Loucy (cell line): ENCODE measurements around the gene NBL1.

ENCODE experiments used
- H2AFZ ChIP-seq: fragments of 200-600 bp; sonication (generic); 2 replicates; pipeline ENCODE4 v1.6.0; 2016; ENCODE audit warnings: antibody characterized with exemption, mild to moderate bottlenecking, low read length, moderate library complexity
- H3F3A ChIP-seq: fragments of 200-600 bp; 2 replicates; pipeline ENCODE4 v1.6.0; 2016; ENCODE audit warnings: antibody characterized with exemption, low read depth, mild to moderate bottlenecking
- H3K27me3 ChIP-seq: fragments of 200-600 bp; sonication (generic); 2 replicates; pipeline ENCODE4 v1.6.1; 2014; ENCODE audit warnings: low read length, mild to moderate bottlenecking; ENCODE audit not compliant: insufficient read depth, poor library complexity, severe bottlenecking
- H3K36me3 ChIP-seq: fragments of 200-600 bp; sonication (generic); 2 replicates; pipeline ENCODE4 v1.6.1; 2016; ENCODE audit warnings: low read length; ENCODE audit not compliant: insufficient read depth
- H3K4me1 ChIP-seq: fragments of 200-600 bp; sonication (generic); 2 replicates; pipeline ENCODE4 v1.5.1; 2014; ENCODE audit warnings: low read length, mild to moderate bottlenecking; ENCODE audit not compliant: insufficient read depth, poor library complexity, severe bottlenecking
- H3K4me2 ChIP-seq: fragments of 200-600 bp; sonication (generic); 2 replicates; pipeline ENCODE4 v1.6.0; 2014; ENCODE audit warnings: antibody characterized with exemption, low read length, low read depth, mild to moderate bottlenecking; ENCODE audit not compliant: poor library complexity, severe bottlenecking
- H3K4me3 ChIP-seq: fragments of 200-600 bp; sonication (generic); 2 replicates; pipeline ENCODE4 v1.5.1; 2014; ENCODE audit warnings: low read length, mild to moderate bottlenecking, mixed read lengths; ENCODE audit not compliant: poor library complexity, severe bottlenecking
- H3K79me2 ChIP-seq: fragments of 200-600 bp; sonication (generic); 2 replicates; pipeline ENCODE4 v1.6.1; 2014; ENCODE audit warnings: low read length; ENCODE audit not compliant: insufficient read depth
- H3K9ac ChIP-seq: fragments of 200-600 bp; sonication (generic); 2 replicates; pipeline ENCODE4 v1.6.0; 2014; ENCODE audit warnings: mild to moderate bottlenecking, low read depth, low read length, moderate library complexity; ENCODE audit not compliant: poor library complexity, severe bottlenecking
- H3K9me2 ChIP-seq: fragments of 200-600 bp; sonication (generic); replicated peaks from 2 replicates; pipeline ENCODE4 v1.6.1; 2016; ENCODE audit warnings: low read depth, low read length, mixed read lengths
- H3K9me3 ChIP-seq: fragments of 200-600 bp; sonication (generic); 2 replicates; pipeline ENCODE4 v1.6.1; 2014; ENCODE audit warnings: mild to moderate bottlenecking, antibody characterized with exemption, low read length, low read depth; ENCODE audit not compliant: insufficient read depth
- H4K20me1 ChIP-seq: fragments of 200-600 bp; sonication (generic); 2 replicates; pipeline ENCODE4 v1.6.0; 2014; ENCODE audit warnings: antibody characterized with exemption, low read length, mild to moderate bottlenecking; ENCODE audit not compliant: insufficient read depth, poor library complexity, severe bottlenecking
- EZH2phosphoT487 ChIP-seq: fragments of 200-600 bp; IDR thresholded peaks from 2 replicates; pipeline ENCODE4 v1.6.1; 2018; ENCODE audit warnings: antibody characterized with exemption, mild to moderate bottlenecking, moderate library complexity, borderline replicate concordance
- TF ChIP-seq, protein P1 (sequence below): fragments of 200-600 bp; sonication (generic); conservative IDR thresholded peaks from 2 replicates; pipeline ENCODE4 v1.5.1; 2014; ENCODE audit warnings: mild to moderate bottlenecking, antibody characterized with exemption, low read length

Gene NBL1

DNA sequence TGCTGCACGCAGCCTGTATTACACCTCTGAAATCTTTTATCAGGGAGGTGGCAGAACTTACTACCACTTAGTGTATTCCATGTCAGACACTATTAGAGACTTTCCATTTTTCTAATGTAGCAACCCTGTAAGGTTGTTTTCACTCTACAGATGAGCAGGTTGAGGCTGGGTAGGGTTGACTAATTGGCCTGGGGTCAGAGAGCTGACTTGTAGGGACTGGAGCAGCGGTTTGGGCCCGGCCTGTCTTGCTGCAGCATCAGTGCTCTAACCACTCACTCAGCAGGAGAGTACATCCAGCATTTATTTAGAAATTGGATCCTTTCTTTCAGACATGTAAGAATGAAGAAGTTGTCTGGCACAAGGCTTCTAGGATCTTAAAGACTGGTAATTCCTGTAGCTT is 25.7 kb upstream of the NBL1 start:
- no peaks in the 10 kb centered on the region for H3F3A ChIP-seq
- no peaks in the 10 kb centered on the region for H3K9me2 ChIP-seq
- H3K4me1 ChIP-seq = peaks cover 4% of the 10 kb centered on the region
- no peaks in the 10 kb centered on the region for H3K27me3 ChIP-seq
- no peak overlapping the region for H3K4me3 ChIP-seq
- H3K4me2 ChIP-seq = no peak overlapping the region
- peaks cover 2% of the 10 kb centered on the region; the same call in 1 of the 2 replicates for H3K36me3 ChIP-seq
- no peak overlapping the region for H2AFZ ChIP-seq
- H3K9ac ChIP-seq = no peak overlapping the region
- H3K79me2 ChIP-seq = no peaks in the 10 kb centered on the region
- no peaks in the 10 kb centered on the region for H3K9me3 ChIP-seq
- TF ChIP-seq, protein P1, sequence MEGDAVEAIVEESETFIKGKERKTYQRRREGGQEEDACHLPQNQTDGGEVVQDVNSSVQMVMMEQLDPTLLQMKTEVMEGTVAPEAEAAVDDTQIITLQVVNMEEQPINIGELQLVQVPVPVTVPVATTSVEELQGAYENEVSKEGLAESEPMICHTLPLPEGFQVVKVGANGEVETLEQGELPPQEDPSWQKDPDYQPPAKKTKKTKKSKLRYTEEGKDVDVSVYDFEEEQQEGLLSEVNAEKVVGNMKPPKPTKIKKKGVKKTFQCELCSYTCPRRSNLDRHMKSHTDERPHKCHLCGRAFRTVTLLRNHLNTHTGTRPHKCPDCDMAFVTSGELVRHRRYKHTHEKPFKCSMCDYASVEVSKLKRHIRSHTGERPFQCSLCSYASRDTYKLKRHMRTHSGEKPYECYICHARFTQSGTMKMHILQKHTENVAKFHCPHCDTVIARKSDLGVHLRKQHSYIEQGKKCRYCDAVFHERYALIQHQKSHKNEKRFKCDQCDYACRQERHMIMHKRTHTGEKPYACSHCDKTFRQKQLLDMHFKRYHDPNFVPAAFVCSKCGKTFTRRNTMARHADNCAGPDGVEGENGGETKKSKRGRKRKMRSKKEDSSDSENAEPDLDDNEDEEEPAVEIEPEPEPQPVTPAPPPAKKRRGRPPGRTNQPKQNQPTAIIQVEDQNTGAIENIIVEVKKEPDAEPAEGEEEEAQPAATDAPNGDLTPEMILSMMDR = no peak
- no peak for TF ChIP-seq EZH2phosphoT487
- no peaks in the 10 kb centered on the region for H4K20me1 ChIP-seq

DNA sequence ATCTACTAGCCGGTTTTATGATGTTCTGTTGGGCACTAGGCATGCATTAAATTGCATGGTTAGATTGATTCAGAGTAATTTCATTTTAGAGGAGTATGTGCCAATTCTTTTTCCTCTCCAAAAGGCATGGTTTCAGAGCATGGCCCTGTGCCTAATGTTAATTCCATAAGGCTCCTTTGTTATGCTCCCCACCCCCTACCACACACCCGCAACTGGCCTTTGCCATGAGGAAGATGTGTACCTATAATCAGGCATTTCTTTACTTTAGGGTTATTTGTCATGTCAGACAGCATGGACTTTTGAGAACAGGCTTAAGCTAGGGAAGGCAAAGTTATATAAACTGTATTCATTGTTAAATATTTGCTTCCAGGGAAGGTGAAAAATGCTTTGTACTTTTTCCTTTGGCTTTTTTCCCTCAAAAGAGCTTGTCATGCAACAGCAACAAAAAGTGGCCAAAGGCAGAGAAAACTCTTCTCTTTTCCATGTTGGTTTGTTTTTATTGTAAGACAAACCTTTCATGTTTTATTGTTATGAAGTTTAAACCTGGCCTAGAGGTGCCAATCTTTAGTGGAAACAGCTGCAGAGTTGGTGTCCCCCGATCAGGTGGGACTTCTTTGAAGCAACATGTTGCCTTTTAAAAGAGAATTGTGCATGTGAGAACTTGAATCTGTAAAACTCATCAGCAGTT is 24.3 kb upstream of the NBL1 start:
- H3K4me3 ChIP-seq = no peak overlapping the region
- H3F3A ChIP-seq = no peaks in the 10 kb centered on the region
- no peaks in the 10 kb centered on the region for H4K20me1 ChIP-seq
- no peaks in the 10 kb centered on the region for H3K9me2 ChIP-seq
- no peaks in the 10 kb centered on the region for H3K4me1 ChIP-seq
- no peaks in the 10 kb centered on the region for H3K9me3 ChIP-seq
- no peak overlapping the region for H2AFZ ChIP-seq
- H3K9ac ChIP-seq = no peak overlapping the region
- H3K79me2 ChIP-seq = no peaks in the 10 kb centered on the region
- H3K27me3 ChIP-seq = no peaks in the 10 kb centered on the region
- TF ChIP-seq EZH2phosphoT487 = no peak
- TF ChIP-seq, protein P1 = no peak
- H3K36me3 ChIP-seq = peaks cover 8% of the 10 kb centered on the region; the same call in 1 of the 2 replicates
- H3K4me2 ChIP-seq = no peak overlapping the region

DNA sequence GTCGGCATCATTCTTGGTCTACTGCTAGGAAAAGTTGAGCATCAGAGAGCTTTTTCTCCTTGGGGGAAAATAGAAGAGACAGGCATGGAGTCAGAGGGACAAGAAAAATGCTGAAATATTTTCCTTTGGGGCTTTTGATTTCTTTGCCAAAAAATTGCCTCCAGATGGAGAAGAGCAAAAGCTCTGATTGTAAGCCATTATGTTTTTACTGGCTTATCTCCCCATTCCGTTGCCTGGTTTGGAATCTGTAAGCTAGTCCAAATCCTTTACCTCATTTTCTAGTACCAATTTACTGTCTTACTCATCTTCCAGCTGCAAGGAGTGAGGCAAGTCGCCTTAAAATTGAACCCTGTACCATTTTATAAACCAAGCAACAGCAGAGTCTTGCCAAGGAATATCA is 23.3 kb upstream of the NBL1 start:
- Histone ChIP-seq H3K9me3 (no peaks in the 10 kb centered on the region), H3K9me2 (no peaks in the 10 kb centered on the region), H3F3A (no peaks in the 10 kb centered on the region), H3K79me2 (no peaks in the 10 kb centered on the region), H2AFZ (no peak overlapping the region), H3K27me3 (no peaks in the 10 kb centered on the region), H4K20me1 (no peaks in the 10 kb centered on the region), H3K9ac (no peak overlapping the region), H3K4me1 (no peaks in the 10 kb centered on the region), H3K36me3 (peaks cover 13% of the 10 kb centered on the region; the same call in 1 of the 2 replicates), H3K4me2 (no peak overlapping the region), H3K4me3 (no peak overlapping the region)
- no peak for TF ChIP-seq EZH2phosphoT487
- TF ChIP-seq, protein P1 = no peak
